Activated CD4-positive, alpha-beta T cell treated with anti-CD3 and anti-CD28 coated beads, Interleukin-2, amount 10 ng/mL, durations not matched to agents 7 days and 5 days (primary cell): Measurements from ENCODE around the gene WDR75. TPM values are rescaled to one million over a fixed set of nuclear protein-coding genes. Genes with fewer than 3 reads are reported as not detected.

Experiments
- total RNA-seq, 2 experiments: library from RNA; stranded (reverse); gene quantifications; one replicate each; pipeline ENCODE4 v1.2.3, GENCODE V29; 2021

The WDR75 gene
- total RNA-seq, 2 experiments from 2014 or later: 47.8 to 49.7 TPM

Other genes starting within 250 kb of the WDR75 start
- 1 to 10 TPM; 2.6 to 3.2 TPM for gene SLC40A1, start 139.3 kb downstream of the WDR75 start, total RNA-seq
- 10 to 100 TPM; 34.8 to 40.3 TPM for gene ASNSD1, start 220.0 kb downstream of the WDR75 start, total RNA-seq
- gene ANKAR, start 233.2 kb downstream of the WDR75 start, total RNA-seq: 1 to 10 TPM; 4.0 to 4.8 TPM